A673 (cell line): ENCODE measurements around the gene GPD2. TPM values are rescaled to one million over a fixed set of nuclear protein-coding genes. Genes with fewer than 3 reads are reported as not detected.
A peak's percentile ranks its signal among the peaks of the same experiment; 100 is the strongest.

Experiments
- BruUV-seq: library from RNA; stranded (reverse); fragments of 400-500 nt; replicated peaks from 2 replicates; lab custom pipeline; 2021; lab: Mats Ljungman, UMichigan
- CTCF ChIA-PET: fragments of 300-600 bp; sonication (Branson Sonifier 250); formaldehyde crosslinking; loops from one replicate; lab custom pipeline; 2022; ENCODE audit warnings: antibody characterized with exemption; lab: Charles Lee
- POLR2A ChIA-PET: fragments of 300-600 bp; sonication (Branson Sonifier 250); formaldehyde crosslinking; loops from one replicate; lab custom pipeline; 2022; ENCODE audit warnings: antibody characterized with exemption; ENCODE audit not compliant: low non-redundant PET; lab: Charles Lee
- DNase-seq: peaks from one replicate; pipeline ENCODE4 v3.0.0-alpha.2; 2015; ENCODE audit warnings: low spot score
- H3K27ac ChIP-seq: fragments of 200-600 bp; sonication (generic); 2 replicates; pipeline ENCODE4 v1.5.1; 2016; ENCODE audit warnings: mixed run types, low read depth, mild to moderate bottlenecking, mixed read lengths, antibody characterized with exemption, low read length; ENCODE audit not compliant: poor library complexity, severe bottlenecking
- H3K27me3 ChIP-seq: fragments of 200-600 bp; sonication (generic); replicated peaks from 2 replicates; pipeline ENCODE4 v1.6.1; 2017; ENCODE audit warnings: mixed run types, low read depth, mild to moderate bottlenecking, mixed read lengths, antibody characterized with exemption, low read length; ENCODE audit not compliant: insufficient read depth, poor library complexity
- H3K36me3 ChIP-seq: fragments of 200-600 bp; sonication (generic); 2 replicates; pipeline ENCODE4 v1.6.1; 2016; ENCODE audit warnings: mixed run types, mild to moderate bottlenecking, mixed read lengths, antibody characterized with exemption, low read length; ENCODE audit not compliant: insufficient read depth, poor library complexity, severe bottlenecking
- H3K4me1 ChIP-seq: fragments of 200-600 bp; sonication (generic); 2 replicates; pipeline ENCODE4 v1.6.1; 2017; ENCODE audit warnings: mixed run types, mild to moderate bottlenecking, mixed read lengths, antibody characterized with exemption, low read length; ENCODE audit not compliant: insufficient read depth, poor library complexity, severe bottlenecking
- H3K4me3 ChIP-seq: fragments of 200-600 bp; sonication (generic); 2 replicates; pipeline ENCODE4 v1.5.1; 2016; ENCODE audit warnings: low read depth, mixed run types, mild to moderate bottlenecking, mixed read lengths, low read length; ENCODE audit not compliant: poor library complexity, severe bottlenecking
- H3K9me3 ChIP-seq: fragments of 200-600 bp; sonication (generic); 2 replicates; pipeline ENCODE4 v1.6.1; 2016; ENCODE audit warnings: mixed run types, low read depth, mild to moderate bottlenecking, mixed read lengths, antibody characterized with exemption, low read length; ENCODE audit not compliant: poor library complexity, severe bottlenecking
- EZH2 ChIP-seq: fragments of 200-600 bp; sonication (generic); IDR thresholded peaks from 2 replicates; pipeline ENCODE4 v1.6.1; 2017; ENCODE audit warnings: borderline replicate concordance, low read depth, mild to moderate bottlenecking, mixed read lengths, antibody characterized with exemption, low read length; ENCODE audit not compliant: poor library complexity, severe bottlenecking
- intact Hi-C: fragments of 100-400 bp; cut with micrococcal nuclease; formaldehyde crosslinking; loops from one replicate; pipeline ENCODE4 v1.10.0; 2022; ENCODE audit not compliant: unreplicated experiment
- total RNA-seq: library from RNA; stranded (reverse); gene quantifications from 2 replicates; pipeline ENCODE4 v1.2.3, GENCODE V29; 2021
- TF ChIP-seq, protein P1 (sequence below): fragments of 300-800, 200-600 bp; sonication (generic); conservative IDR thresholded peaks from 2 replicates; pipeline ENCODE4 v1.5.1; 2017; ENCODE audit warnings: low read depth, mild to moderate bottlenecking, antibody characterized with exemption, low read length, moderate library complexity, mixed read lengths

GPD2 gene
- total RNA-seq, 1 experiment from 2014 or later = 39.4 TPM

DNA sequence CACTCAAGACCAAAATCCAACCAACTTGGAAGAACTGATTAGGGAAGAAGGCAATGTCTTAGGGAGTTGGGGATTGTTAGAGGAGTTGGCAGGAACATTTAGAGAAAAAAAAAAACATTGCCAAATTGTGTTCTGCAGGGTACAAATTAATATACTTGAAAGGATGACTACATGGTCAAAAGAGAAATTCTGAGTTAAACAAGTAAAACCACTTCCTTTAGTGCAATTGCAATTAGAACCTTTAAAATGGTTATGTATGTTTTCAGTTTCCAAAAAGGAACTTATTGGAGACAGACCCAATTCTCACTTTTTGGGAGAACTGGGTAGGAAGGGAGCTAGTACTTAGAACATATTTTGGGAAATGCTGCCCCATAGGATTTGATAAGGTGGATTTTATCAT is 137.9 kb downstream of the GPD2 start:
- BruUV-seq = no TSS peak
- H3K36me3 ChIP-seq = no peaks in the 10 kb centered on the region
- no peaks in the 10 kb centered on the region for H3K4me1 ChIP-seq
- no peaks in the 10 kb centered on the region for H3K9me3 ChIP-seq
- intact Hi-C loops = no loop called here
- no peaks in the 10 kb centered on the region for H3K27me3 ChIP-seq
- ChIA-PET POLR2A (no interaction called here), CTCF (no interaction called here)
- no peak overlapping the region for H3K27ac ChIP-seq
- TF ChIP-seq, protein P1, sequence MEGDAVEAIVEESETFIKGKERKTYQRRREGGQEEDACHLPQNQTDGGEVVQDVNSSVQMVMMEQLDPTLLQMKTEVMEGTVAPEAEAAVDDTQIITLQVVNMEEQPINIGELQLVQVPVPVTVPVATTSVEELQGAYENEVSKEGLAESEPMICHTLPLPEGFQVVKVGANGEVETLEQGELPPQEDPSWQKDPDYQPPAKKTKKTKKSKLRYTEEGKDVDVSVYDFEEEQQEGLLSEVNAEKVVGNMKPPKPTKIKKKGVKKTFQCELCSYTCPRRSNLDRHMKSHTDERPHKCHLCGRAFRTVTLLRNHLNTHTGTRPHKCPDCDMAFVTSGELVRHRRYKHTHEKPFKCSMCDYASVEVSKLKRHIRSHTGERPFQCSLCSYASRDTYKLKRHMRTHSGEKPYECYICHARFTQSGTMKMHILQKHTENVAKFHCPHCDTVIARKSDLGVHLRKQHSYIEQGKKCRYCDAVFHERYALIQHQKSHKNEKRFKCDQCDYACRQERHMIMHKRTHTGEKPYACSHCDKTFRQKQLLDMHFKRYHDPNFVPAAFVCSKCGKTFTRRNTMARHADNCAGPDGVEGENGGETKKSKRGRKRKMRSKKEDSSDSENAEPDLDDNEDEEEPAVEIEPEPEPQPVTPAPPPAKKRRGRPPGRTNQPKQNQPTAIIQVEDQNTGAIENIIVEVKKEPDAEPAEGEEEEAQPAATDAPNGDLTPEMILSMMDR = no peak
- TF ChIP-seq EZH2 = no peak
- no peak for DNase-seq
- H3K4me3 ChIP-seq = no peak overlapping the region

DNA sequence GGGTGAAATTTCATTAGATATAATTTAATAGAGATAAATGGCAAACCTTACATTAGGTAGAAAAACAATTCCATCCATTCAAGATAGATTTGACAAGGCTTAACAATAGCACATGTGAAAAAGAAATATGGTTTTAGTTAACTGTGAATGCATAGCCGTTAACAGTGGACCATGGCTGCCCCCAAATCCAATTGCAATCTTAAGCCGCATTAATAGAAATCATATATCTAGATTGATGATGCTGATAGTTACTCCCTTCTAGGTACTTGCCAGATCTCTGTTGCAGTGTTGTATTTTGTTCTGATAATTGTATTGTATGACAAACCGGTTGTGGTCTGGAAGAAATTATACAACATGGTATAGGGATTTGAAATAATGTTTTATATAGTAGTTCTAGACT is 139.8 kb downstream of the GPD2 start:
- POLR2A ChIA-PET = no interaction called here
- CTCF ChIA-PET = no interaction called here
- Histone ChIP-seq H3K4me3 (no peak overlapping the region), H3K27me3 (no peaks in the 10 kb centered on the region), H3K9me3 (no peaks in the 10 kb centered on the region), H3K36me3 (no peaks in the 10 kb centered on the region), H3K4me1 (no peaks in the 10 kb centered on the region), H3K27ac (no peak overlapping the region)
- intact Hi-C loops = no loop called here
- no TSS peak for BruUV-seq
- TF ChIP-seq EZH2 = no peak
- TF ChIP-seq, protein P1 = no peak
- no peak for DNase-seq

DNA sequence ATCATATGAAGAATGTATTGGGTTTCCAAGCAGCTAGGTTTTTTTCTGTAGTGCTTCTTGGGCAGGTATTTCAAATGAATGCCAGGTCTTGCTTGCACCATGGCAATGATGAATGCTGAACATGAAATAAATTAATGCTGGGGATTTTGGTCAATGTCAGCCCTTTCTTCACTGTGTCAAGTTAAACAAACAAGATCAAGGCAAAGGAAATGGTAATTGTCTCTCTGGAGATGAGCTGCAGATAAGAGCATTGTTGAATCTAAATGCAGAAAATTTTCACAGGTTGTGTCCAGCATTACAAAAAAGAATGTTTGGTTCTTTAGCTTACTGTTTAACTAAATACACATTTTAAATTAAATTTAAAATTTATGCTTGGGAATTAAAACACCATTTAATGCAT is 144.3 kb downstream of the GPD2 start:
- ChIA-PET CTCF (no interaction called here), POLR2A (no interaction called here)
- intact Hi-C loops = loop anchor here (10.0 kb wide), 1 partner anchor 866 kb away; no protein-coding TSS in a partner anchor
- Histone ChIP-seq H3K27me3 (no peaks in the 10 kb centered on the region), H3K4me3 (no peak overlapping the region), H3K36me3 (no peaks in the 10 kb centered on the region), H3K9me3 (no peaks in the 10 kb centered on the region), H3K4me1 (no peaks in the 10 kb centered on the region), H3K27ac (no peak overlapping the region)
- DNase-seq = peak; percentile 2
- TF ChIP-seq, protein P1 = no peak
- BruUV-seq = no TSS peak
